HG02610 (cell line): ENCODE data around the gene UBAP1L.
"Not testable (repeated sequence)": the region's sequence is repeated elsewhere in the genome, so short reads cannot be mapped to it uniquely, and the experiment has no call there.

Source experiments
- ATAC-seq: cut with Tn5 transposase; IDR thresholded peaks from one replicate; pipeline ENCODE4 v1.9.1; 2021; ENCODE audit warnings: mild to moderate bottlenecking, moderate library complexity; ENCODE audit not compliant: unreplicated experiment

UBAP1L gene

DNA sequence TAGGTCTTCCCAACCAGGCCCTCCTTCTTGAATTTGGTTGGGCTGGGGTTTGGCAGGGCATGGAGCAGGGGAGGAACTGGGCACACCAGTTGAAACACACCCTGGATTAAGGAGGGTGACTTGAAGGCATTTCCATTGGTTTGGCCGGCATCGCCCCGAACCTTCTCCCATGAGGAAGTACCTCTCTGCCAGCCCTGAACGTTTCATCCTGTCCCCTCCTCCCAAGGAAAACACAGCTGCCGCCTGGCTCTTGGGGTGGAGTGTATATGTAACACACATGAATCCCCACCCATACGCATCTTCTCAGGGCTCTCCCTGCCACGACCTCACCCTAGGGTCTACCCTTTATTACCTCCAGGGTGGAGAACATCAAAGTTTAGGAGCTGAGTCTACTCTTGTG is 14.6 kb downstream of the UBAP1L start:
- no peak for ATAC-seq

DNA sequence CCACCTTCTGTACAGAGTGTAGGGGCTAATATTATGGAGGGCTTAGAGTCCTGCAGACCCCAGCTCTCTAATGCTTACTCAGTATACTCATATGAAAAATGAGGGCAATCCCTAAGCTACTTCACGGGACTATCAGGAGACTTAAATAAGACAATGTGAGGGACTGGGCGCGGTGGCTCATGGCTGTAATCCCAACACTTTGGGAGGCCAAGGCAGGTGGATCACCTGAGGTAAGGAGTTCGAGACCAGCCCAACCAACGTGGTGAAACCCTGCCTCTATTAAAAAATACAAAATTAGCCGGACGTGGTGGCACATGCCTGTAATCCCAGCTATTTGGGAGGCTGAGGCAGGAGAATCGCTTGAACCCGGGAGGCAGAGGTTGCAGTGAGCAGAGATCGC is 15.2 kb downstream of the UBAP1L start:
- ATAC-seq: not testable (repeated sequence)

DNA sequence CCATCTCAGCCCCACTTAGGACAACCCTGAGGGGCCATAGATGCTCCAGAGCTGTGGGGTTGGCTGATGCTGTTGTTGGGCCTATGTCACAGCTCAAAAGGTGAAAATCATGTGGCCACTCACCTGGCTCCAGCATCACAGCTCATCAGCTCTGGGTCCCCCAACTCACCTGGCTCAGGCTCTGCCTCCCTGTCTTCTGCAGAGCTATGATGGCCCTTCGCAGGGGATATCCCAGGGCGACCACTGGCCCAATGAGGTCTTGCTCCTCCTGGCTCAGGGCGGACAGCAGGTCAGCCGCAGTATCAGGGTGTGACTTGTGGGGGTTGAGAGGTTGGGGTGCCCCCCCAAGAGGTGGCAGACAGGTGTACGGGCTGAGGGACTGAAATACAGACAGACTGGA is 15.7 kb downstream of the UBAP1L start:
- no peak for ATAC-seq

DNA sequence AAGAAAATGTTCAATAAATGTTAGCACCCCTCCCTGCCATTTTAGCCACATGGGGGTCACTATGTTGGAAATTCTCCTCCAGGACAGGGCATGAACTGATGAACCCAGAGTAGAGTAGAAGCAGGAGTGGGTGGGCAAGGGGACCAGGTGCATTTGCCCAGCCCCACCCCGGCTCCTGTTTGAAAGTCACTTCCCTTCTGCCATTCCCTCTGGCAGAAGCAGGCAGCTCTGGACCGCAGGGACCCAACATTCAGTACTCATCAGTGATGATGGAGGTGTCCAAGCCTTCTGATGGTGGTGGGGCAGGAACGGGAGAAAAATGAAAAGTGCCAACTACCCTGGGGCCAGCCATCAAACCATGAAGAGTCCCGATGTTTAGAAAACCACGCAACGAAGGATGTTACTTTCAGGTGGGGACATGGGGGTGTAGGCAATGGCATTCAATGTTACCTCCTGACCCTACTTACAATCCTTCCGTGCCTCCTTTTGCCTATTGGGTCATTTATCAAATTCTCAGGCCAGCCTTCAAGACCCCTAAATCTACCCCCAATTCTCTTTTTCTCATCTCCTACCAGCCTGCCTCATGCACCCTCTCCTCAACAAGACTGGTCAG is 17.2 kb downstream of the UBAP1L start:
- ATAC-seq: no peak

DNA sequence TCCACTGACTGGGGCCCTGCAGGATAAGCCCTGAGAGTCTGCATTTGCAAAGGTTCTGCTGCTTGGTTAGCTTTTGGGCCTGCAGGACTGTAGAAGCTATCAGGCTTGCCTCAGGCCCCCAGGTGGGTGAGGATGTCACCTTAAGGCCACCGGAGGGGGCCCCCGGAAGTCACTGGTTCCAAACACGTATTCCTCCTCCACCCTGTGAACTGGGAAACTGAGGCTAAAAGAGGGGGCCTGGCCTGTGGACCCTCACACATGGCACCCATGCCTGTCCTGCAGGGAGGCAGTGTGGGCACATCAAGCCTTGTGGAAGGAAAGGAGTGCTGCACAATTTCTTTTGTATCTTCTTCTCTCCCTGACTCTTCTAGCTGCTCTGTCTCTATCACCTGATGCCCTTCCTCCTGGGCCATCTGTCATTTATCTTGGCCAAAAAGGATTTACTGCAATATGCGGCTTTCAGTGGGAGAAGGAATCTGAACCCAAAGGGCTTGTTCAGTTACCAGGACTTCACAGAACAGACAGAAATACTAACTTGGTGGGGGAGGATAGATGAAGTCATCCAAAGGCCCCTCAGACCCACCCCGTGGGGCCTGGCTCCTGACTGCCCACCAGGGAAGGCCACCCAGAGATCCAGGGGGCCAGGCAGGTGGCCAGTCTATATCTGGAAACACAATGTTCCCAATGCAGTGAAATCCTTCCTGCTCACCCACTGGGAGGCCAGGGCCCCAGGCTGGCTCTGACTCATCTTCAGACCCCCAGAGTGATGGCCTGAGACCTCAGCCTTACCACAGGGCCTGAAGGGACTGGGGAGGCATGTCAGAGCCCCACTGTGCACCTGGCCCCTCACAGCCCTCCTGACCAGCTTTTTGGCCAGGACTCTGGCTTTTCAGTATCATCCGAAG is 18.3 kb downstream of the UBAP1L start:
- no peak for ATAC-seq

DNA sequence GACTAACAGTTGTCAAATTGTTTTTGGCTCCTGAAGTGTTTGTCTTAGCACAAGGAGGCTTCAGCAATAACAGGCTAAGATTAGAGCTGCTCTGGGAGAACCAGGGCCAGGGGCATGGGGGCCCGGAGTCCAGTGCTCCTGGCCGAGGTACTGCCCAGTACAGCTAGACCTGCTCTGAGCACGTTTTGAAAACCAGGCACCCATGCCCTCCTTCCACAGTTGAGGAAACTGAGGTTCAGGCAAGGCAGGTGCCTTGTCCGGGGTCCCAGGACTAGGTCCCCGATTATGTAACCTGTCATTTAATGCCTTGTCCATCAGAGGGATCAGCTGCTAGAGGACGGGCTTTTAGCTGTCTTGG is 19.3 kb downstream of the UBAP1L start:
- no peak for ATAC-seq

DNA sequence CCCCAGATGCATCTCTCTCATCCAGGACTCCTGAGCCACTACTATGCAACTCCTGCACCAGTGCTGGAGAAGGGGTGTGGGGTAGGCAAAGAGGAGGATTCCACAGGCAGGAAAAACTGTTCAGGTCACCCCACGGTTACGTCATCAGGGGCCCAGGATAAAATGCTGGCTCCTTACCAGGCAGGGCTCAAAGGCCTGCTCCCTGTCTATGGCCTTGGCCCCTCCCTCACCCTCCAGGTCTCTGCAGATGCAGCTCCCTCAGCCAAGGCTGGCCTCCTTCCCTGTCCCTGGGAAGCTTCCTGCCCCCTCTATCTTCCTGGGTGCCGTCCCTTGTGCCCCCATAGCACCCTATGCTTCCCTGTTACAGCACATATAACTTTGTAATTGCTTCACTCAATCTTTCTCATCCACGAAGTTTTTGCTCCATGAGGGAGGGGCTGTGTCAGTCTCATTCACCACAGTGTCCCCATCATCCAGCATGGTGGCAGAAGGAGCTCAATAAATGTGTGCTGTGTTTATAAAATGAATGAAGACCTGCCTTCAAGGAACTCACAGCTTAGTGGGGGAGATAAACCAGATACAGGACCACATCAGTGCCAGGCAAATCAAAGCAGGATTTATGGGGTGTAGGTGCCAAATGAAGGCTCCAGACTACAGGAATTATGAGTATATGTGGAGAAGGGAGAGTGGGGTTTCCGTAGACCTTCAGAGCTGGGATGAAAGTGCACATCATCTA is 19.8 kb downstream of the UBAP1L start:
- no peak for ATAC-seq

DNA sequence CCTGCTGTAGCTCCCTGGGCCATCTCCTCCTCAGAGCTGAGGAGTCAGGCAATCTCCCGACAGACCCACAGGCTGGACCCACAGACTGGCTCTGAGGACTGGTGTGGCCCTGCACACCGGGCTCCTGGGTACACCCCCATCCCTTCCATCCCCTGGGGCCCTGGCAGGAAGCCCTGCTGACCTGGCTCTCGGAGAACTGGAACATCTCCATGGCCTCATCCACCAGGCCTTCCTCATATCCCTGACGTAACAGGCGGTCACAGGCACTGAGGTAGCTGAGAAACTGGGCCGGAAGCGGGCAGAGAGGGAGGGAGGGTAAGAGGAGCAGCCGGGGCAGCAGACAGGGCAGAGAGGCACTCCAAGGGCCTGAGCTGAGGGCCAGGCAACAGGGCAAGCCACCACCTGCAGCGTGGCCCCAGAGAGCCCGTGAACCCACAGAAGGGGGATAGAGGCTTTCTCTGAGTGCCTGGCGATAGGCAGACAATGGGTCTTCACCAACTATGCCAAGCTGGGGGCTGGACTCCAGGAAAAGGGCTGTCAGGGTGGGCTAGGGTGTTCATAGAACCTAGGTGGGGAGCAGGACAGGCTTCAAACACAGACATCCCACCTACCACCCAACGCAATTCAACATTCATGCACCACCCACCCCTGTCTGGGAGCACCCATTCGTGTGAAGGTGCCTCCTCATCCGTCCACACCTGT is 20.6 kb downstream of the UBAP1L start:
- ATAC-seq: no peak

DNA sequence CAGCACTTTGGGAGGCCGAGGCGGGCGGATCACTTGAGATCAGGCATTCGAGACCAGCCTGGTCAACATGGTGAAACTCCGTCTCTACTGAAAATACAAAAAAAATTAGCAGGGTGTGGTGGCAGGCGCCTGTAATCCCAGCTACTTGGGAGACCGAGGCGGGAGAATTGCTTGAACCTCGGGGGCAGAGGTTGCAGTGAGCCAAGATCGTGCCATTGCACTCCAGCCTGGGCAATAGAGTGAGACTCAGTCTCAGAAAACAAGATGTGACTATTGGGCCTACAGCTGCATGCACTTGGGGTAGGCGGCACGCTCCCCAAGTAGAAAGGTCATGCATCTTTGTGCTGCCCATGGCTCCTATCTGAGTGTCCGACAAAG is 21.2 kb downstream of the UBAP1L start:
- ATAC-seq: not testable (repeated sequence)

DNA sequence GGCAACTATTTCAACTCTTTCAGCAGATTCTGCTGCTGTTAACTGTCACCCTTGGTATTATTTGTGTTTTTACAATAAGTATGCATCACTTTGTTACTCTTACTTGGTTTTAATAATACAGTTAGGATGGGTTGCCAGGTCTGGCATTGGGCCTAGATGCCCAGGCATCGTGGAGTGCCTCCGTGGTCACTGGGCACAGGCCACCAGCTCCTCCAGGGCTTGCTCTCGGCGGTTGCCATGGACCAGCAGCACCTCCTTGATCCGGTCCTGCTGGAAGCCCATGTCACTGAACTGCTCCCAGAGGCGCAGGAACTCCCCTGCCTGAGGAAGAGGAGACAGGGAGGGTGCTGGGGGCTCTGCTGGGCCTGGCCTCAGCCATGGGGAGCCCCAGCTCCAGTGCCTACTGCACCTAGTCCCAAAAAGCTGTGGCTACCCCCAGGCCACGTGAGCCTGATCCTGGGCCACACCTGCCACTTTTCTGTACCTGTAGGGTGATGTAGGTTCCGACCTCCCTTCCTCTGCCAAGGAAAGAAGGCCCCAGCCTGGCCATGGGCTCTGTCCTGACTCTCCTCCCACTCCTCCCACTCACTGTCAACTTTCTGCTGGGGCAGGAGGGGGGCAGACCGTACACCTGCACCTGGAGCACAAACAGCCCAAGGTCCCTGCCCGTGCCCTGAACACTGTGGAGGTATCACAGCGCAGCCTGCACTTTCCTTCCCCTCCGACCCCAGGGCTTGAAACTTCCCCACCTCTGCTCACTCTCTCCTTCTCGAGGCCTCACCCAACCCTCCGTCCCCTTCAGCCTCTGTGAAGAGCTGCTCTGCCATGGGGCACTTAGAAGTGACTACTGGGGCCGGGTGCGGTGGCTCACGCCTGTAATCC is 21.8 kb downstream of the UBAP1L start:
- ATAC-seq: no peak

DNA sequence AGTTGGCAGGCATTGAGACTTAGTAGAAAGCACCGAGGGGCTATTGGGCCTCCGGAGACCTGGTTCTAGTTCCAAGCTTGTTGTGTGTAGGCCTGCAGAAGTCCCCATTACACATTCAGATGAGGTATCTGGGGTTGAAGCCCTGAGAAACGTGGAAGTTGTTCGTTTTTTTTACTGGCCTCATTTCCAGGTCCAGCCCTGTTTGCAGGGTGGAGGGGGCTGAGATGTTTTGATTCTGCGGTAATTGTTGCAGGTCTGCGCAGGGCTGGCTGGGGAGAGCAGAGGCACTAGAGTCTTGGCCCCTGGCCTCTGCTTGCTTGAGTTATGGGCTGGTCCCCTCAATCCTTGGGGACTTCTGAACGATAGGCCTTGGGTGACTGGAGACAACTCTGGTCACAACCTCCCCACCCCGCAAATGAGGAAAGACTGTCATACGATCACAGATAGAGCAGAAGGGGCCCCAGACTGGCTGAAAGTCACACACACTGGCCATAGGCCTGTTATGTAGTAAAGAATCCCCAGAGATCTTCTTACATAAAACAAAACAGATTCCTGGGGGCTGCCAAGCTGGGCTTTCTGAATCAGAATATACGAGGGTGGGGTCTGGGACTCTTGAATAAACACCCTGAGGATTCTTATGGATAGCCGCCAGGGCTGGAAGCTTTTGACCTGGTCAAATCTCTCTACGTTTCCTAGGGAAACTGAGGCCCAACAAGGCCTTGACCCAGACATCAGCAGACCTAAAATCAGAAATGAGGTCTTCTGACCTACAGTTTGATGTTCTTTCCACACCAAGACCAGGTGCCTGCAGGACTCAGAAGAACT is 22.8 kb downstream of the UBAP1L start:
- ATAC-seq: no peak

DNA sequence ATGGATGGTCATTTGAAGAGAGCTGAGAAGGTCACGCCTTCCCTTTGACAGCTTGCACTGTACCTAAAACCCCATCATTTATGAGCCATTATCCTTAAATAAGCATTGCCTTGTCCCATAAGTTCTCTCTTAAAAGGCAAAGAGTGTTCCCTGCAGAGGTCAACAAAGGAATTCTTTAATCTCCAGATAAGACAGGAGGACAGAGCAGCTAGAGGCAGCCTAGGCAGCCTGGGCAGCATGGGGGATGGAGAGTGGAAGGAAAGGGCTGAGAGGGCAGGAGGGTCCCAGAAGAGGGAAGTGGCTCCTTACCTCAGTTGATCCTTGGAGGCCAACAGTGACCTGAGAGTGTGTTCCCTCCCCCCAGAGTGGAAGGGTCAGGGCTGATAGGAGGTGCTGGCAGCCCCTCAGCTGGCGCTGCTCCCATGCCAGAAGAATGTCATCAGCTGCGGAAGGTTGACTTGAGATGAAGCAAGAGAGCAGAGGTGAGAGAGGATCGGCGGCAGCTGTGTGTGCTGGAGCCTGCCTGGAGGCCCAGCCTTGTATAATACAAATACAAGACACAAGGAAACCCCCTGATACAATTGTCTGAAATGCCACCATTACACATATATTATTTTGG is 25.7 kb downstream of the UBAP1L start:
- ATAC-seq: no peak

DNA sequence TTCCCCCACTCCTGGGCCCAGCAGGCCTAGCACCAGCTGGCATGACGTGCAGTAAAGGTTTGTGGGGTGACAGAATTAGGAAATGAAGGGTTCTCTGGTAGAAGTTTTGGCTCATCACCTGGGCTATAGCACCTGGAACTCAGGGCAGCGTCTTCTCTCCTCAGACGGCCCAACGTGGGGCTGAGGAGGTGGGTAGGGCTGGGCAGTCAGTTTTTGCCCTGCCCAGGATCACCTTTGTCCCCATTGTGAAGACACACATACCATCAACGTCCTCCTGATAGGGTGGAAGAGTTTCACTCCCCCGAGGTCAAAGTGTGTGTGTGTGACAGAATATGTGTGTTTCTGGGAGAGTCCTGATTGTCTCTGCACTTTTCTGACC is 26.4 kb downstream of the UBAP1L start:
- no peak for ATAC-seq

DNA sequence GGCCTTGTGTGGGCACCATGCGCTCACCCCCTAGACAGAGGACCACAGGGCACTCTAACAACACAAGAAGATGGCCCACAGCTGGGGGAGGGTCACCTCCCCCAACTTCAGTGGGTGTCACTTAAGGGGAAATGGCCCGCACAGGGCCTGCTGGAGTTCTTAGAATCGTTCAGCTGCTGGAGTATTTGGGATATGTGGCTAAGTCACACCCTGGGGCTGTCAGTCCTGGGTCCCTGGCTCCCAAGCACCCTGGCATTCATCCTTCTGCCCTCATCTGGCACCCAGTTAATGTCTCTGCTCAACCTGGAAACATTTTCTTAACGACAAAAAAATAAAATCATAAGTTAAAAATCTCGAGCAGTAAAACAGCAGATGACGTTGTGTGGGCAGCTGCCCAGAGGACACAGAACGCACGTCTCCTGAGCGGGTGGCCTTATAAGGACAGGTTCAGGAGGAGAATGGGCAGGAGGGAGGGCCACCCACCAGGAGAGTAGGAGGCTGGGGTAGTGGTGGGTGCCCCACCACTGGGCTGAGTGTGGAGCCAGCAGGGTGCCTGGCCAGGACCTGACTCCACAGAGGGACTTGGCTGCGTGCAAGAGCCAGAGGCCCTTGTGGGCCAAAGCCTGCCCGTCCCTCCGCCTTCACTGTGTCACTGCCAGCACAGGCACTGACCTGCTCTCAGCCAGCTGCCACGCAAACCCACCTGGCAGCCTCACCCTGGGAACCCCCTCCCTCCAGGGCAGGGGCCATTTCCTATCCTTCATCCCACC is 26.9 kb downstream of the UBAP1L start:
- ATAC-seq: no peak

DNA sequence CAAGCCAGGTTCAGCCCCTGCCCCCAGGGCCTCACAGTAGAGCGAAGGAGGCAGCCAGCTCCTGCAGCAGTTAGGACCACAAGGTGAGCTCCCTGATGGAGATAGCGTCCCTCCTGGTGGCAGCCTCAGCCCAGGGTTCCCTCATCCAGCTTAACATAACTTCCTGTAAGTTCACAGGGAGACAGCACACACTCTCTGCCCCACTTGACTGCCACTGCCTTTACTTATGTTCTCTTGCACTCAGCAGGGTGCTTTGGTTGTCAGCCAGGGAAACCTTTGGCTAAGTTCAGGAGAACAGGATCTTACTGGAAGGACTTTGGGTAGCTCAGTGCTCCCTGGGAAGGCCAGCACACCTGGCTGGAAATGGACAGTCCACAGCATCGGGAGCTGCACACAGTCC is 27.6 kb downstream of the UBAP1L start:
- no peak for ATAC-seq

DNA sequence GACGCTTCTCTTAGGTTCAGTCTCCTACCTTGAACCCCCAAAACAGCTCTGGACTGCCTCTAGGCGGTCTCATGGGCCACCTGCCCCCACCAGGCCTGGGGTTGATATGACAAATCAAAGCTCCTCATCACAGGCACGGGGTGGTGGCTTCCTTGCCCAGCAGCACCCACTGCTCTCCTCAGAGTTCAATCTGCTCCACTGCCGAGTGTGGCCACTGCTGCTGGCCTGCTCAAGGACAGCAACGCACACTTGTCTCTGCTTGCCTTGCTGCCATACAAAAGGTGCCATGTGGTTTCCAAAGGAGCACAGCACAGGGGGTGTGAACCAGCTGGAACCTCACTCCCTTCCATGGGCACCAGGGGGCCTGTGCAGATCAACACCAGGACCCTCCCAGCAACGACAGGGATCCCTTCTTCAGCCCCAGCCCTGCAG is 28.3 kb downstream of the UBAP1L start:
- no peak for ATAC-seq

DNA sequence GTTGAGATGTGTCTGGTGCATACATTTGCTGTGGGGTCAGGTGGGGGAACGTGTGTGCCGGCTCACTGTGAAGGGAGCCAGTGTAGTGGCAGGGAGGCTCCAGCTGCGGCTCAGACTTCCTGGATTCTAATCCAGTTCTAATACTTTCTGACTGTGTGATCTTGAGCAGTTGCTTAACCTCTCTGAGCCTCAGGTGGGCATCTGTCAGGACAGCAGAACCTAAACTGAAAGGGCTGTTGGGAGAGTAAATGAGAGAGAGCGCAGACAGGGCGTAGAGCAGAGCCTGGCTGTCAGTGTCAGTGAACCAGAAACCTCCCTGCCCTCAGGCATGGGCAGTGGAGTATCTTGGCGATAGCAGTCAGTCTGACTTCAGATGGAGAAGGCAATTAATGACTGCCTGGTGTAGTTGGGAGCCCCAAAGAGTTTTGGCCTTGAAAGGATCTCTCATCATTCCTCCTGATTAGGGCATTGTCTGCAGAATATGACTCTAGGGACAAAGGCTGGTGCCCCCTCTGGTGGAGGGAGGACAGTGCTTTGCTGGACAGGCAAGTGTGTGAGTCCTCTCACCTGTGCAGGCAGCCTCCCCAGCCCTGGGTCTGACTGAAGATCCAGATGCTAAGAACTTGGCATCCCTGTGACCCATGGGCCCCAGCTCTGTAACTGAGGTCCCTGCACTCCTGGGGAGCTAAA is 28.9 kb downstream of the UBAP1L start:
- no peak for ATAC-seq
